Testis (tissue), 3 donors: ENCODE data around the gene LIME1. TPM values are rescaled to one million over a fixed set of nuclear protein-coding genes. Genes with fewer than 3 reads are reported as not detected.

ENCODE experiments used
- DNase-seq: peaks from one replicate; pipeline ENCODE4 v3.0.0-alpha.2; 2019
- H3K27ac ChIP-seq, 2 donors: fragments of 200-600 bp; sonication (generic); one replicate each; pipeline ENCODE4 v1.5.1; 2019
- H3K27me3 ChIP-seq: fragments of 200-600 bp; sonication (generic); one replicate; pipeline ENCODE4 v1.5.1; 2019
- H3K36me3 ChIP-seq: fragments of 200-600 bp; sonication (generic); one replicate; pipeline ENCODE4 v1.5.1; 2017; ENCODE audit warnings: low read depth; ENCODE audit errors: missing control alignments
- H3K4me1 ChIP-seq: fragments of 200-600 bp; sonication (generic); one replicate; pipeline ENCODE4 v1.5.1; 2019
- H3K4me3 ChIP-seq, 2 donors: fragments of 200-600 bp; sonication (generic); one replicate each; pipeline ENCODE4 v1.5.1; 2017 to 2019
- H3K9me3 ChIP-seq: fragments of 200-600 bp; sonication (generic); one replicate; pipeline ENCODE4 v1.5.1; 2017
- POLR2A ChIP-seq: fragments of 450-650 bp; IDR thresholded peaks from one replicate; pipeline ENCODE4 v1.6.1; 2017; ENCODE audit warnings: antibody characterized with exemption, mild to moderate bottlenecking, moderate library complexity
- WGBS, 2 donors: methylation state at CpG; one replicate each; pipeline ENCODE4 v1.1.5; 2018; 5-methylcytosine and 5-hydroxymethylcytosine counted together
- intact Hi-C: fragments of 100-400 bp; cut with DNase I; formaldehyde crosslinking; loops from one replicate; pipeline ENCODE4 v1.15.1; 2023; ENCODE audit warnings: low total_unique reads
- polyA plus RNA-seq: library from polyadenylated mRNA; stranded (reverse); fragments of 350-450 nt; fragmentation: Illumina TruSeq; extraction: RNeasy Lipid Tissue Mini Kit (QIAGEN cat#74804); gene quantifications from one replicate; pipeline ENCODE4 v1.2.3, GENCODE V29; 2014; ENCODE audit warnings: low read depth, low replicate concordance; ENCODE audit not compliant: insufficient read depth
- total RNA-seq, 2 donors: library from RNA; depleted of rRNA; stranded (reverse); fragments of >200 nt; gene quantifications; one replicate each; pipeline ENCODE4 v1.2.3, GENCODE V29; 2016
- TF ChIP-seq, protein P1 (sequence below), 3 experiments: fragments of 450-650 bp in 2 of 3; fragments of 200-600 bp in 1 of 3; sonication (generic) in 1 of 3; IDR thresholded peaks; one replicate each; pipeline ENCODE4 v1.5.1; 2016 to 2019; ENCODE audit warnings: antibody characterized with exemption in 3 of 3, mild to moderate bottlenecking in 2 of 3, moderate library complexity in 1 of 3

LIME1 gene
- total and polyA plus RNA-seq, 3 donors from 2014 or later: 5.6 to 47.4 (median 41.4) TPM

DNA sequence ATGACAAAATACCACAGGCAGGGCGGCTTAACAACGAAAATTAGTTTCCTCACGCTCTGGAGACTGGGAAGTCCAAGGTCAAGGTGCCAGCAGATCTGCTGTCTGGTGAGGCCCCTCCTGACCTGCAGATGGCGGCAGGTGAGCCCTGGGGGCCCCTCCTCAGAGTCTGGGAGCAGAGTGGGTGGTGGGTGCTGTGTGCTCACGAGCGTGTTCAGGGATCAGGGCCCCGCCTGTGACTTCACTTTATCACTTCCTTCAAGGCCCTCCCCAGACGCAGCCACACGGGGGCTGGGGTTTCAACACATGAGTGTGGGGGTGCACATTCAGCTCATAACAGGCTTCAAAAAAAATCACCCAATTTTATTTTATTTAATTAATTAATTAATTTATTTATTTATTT, 42.4 kb downstream of the LIME1 start:
- Histone ChIP-seq H3K36me3 (no peaks in the 10 kb centered on the region), H3K27ac (no peak overlapping the region), H3K4me3 (no peak overlapping the region), H3K27me3 (no peaks in the 10 kb centered on the region), H3K9me3 (no peaks in the 10 kb centered on the region), H3K4me1 (peaks cover 25% of the 10 kb centered on the region)
- no peak for DNase-seq
- WGBS, 2 donors: 77 to 84% methylated on average over 9 of the region's 9 CpGs
- intact Hi-C loops: no loop called here
- TF ChIP-seq POLR2A: no peak
- TF ChIP-seq, protein P1, sequence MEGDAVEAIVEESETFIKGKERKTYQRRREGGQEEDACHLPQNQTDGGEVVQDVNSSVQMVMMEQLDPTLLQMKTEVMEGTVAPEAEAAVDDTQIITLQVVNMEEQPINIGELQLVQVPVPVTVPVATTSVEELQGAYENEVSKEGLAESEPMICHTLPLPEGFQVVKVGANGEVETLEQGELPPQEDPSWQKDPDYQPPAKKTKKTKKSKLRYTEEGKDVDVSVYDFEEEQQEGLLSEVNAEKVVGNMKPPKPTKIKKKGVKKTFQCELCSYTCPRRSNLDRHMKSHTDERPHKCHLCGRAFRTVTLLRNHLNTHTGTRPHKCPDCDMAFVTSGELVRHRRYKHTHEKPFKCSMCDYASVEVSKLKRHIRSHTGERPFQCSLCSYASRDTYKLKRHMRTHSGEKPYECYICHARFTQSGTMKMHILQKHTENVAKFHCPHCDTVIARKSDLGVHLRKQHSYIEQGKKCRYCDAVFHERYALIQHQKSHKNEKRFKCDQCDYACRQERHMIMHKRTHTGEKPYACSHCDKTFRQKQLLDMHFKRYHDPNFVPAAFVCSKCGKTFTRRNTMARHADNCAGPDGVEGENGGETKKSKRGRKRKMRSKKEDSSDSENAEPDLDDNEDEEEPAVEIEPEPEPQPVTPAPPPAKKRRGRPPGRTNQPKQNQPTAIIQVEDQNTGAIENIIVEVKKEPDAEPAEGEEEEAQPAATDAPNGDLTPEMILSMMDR (IDR thresholded peaks at IDR 0.05): no peak

DNA sequence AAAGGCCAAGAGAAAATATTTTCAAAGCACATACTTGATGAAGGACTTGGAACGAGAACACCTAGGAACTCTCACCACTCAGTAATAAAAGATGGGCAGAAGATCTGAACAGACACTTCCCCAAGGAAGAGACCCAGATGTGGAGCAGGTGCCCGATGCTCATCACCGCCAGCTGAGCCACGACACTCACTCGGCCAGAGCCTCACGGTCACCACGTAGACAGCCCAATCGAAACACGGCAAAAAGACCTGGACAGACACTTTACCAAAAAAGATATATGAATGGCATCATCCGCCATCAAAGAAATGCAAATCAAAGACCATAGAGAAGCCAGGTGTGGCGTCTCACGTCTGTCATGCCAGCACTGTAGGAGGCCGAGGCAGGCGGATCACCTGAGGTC, 44.7 kb downstream of the LIME1 start:
- Histone ChIP-seq H3K4me3 (no peak overlapping the region), H3K36me3 (no peaks in the 10 kb centered on the region), H3K27ac (no peak overlapping the region), H3K4me1 (peaks cover 21% of the 10 kb centered on the region), H3K27me3 (no peaks in the 10 kb centered on the region), H3K9me3 (no peaks in the 10 kb centered on the region)
- DNase-seq: no peak
- WGBS, 2 donors: 84 to 87% methylated on average over 14 of the region's 14 CpGs
- TF ChIP-seq, protein P1 (IDR thresholded peaks at IDR 0.05): no peak
- TF ChIP-seq POLR2A: no peak
- intact Hi-C loops: no loop called here

DNA sequence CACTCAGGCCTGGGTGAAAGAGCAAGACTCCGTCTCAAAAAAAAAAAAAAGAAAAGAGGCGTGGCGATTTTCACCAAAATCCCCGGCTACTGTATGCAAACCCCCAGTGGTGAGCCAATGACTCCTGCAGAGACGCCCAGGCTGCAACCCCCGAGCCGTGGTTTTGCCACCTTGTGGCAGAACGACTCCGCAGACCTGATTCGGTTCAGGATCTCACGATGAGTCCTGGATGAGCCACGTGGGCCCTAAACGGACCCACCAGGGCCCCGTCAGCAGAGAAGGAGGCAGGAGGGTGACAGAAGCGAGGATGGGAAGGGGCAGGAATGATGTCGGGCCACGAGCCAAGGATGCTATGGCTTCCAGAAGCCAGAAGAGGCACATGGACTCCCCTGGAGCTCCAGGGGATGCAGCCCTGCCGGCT, 45.6 kb downstream of the LIME1 start:
- Histone ChIP-seq H3K4me1 (peaks cover 25% of the 10 kb centered on the region), H3K36me3 (no peaks in the 10 kb centered on the region), H3K27me3 (no peaks in the 10 kb centered on the region), H3K9me3 (no peaks in the 10 kb centered on the region), H3K27ac (no peak overlapping the region), H3K4me3 (no peak overlapping the region)
- intact Hi-C loops: no loop called here
- no peak for DNase-seq
- TF ChIP-seq, protein P1 (IDR thresholded peaks at IDR 0.05): no peak
- TF ChIP-seq POLR2A: no peak
- WGBS, 2 donors: 79 to 85% methylated on average over 16 to 17 of the region's 18 CpGs

DNA sequence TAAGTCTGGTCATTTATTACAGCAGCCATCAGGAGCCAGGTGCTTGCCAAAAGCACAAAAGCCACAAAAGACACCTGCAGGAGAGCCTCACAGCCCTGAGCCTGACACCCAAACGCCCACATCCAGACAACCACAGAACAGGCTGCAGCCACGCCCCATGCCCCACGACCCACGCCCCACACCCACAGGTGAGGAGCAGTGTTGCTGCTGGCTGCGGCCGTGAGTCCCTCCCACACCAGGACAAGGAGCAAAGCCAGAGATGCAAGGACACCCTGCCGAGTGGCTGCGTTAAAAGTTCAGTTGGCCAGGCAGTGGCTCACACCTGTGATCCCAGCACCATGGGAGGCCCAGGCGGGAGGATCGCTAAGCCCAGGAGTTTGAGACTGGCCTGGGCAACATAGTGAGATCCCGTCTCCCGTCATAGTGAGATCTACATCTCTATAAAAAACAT, 46.1 kb downstream of the LIME1 start:
- intact Hi-C loops: no loop called here
- Histone ChIP-seq H3K27ac (peak overlapping the region in 1 of 2 donors; percentile 26), H3K4me1 (peaks cover 29% of the 10 kb centered on the region), H3K36me3 (no peaks in the 10 kb centered on the region), H3K4me3 (no peak overlapping the region), H3K9me3 (no peaks in the 10 kb centered on the region), H3K27me3 (no peaks in the 10 kb centered on the region)
- 78 to 79% methylated on average over 11 to 12 of the region's 12 CpGs for WGBS, 2 donors
- DNase-seq: no peak
- no peak for TF ChIP-seq POLR2A
- TF ChIP-seq, protein P1 (IDR thresholded peaks at IDR 0.05): no peak

DNA sequence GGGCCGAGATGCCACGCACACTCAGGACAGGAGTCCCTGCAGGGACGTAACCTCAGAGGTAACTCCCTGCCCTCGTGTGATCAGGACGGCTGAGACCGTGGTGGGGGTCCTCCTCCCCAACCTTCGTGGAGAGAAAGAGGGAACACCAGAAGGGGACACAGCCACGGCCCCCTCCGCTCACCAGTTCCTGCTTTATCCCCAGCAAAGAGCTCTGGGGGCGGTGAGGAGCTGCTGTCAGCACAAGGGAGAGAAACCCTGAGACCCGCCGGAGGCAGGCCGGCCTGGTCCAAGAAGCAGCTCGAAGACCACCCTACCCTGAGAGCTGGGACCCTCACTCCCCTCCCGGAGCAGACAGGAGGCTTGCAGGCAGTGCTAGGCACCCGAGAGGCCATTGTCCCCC, 47.5 kb downstream of the LIME1 start:
- TF ChIP-seq, protein P1 (IDR thresholded peaks at IDR 0.05): no peak
- no peak for TF ChIP-seq POLR2A
- H3K9me3 ChIP-seq: no peaks in the 10 kb centered on the region
- intact Hi-C loops: no loop called here
- H3K4me1 ChIP-seq: peaks cover 34% of the 10 kb centered on the region
- WGBS, 2 donors: 74 to 94% methylated on average over 13 to 16 of the region's 16 CpGs
- DNase-seq: no peak
- H3K27ac ChIP-seq: peak overlapping the region; percentile 26 to 55
- no peaks in the 10 kb centered on the region for H3K27me3 ChIP-seq
- no peak overlapping the region for H3K4me3 ChIP-seq
- H3K36me3 ChIP-seq: no peaks in the 10 kb centered on the region
